GM23248 (cell line): ENCODE results near the gene PPP1R1C. TPM values are rescaled to one million over a fixed set of nuclear protein-coding genes. Genes with fewer than 3 reads are reported as not detected.

Experiments used
- DNase-seq: peaks from one replicate; pipeline ENCODE4 v3.0.0-alpha.2; 2015
- H2AFZ ChIP-seq: fragments of 200-600 bp; sonication (generic); 2 replicates; pipeline ENCODE4 v1.6.1; 2016; ENCODE audit warnings: antibody characterized with exemption
- H3F3A ChIP-seq: fragments of 200-600 bp; sonication (generic); 2 replicates; pipeline ENCODE4 v1.6.1; 2016; ENCODE audit warnings: mild to moderate bottlenecking, antibody characterized with exemption, mixed run types; ENCODE audit not compliant: insufficient read depth
- H3K27ac ChIP-seq: fragments of 200-600 bp; sonication (generic); 2 replicates; pipeline ENCODE4 v1.5.1; 2016; ENCODE audit warnings: mild to moderate bottlenecking
- H3K27me3 ChIP-seq: fragments of 200-600 bp; sonication (generic); replicated peaks from 2 replicates; pipeline ENCODE4 v1.6.1; 2016; ENCODE audit warnings: mild to moderate bottlenecking; ENCODE audit not compliant: insufficient read depth
- H3K36me3 ChIP-seq: fragments of 200-600 bp; sonication (generic); 2 replicates; pipeline ENCODE4 v1.6.1; 2016; ENCODE audit warnings: low read depth, mild to moderate bottlenecking
- H3K4me1 ChIP-seq: fragments of 200-600 bp; sonication (generic); 2 replicates; pipeline ENCODE4 v1.6.1; 2016; ENCODE audit warnings: mild to moderate bottlenecking; ENCODE audit not compliant: insufficient read depth
- H3K4me2 ChIP-seq: fragments of 200-600 bp; sonication (generic); one replicate; pipeline ENCODE4 v1.6.1; 2016; ENCODE audit warnings: mild to moderate bottlenecking; ENCODE audit not compliant: unreplicated experiment
- H3K4me3 ChIP-seq: fragments of 200-600 bp; sonication (generic); 2 replicates; pipeline ENCODE4 v1.5.1; 2016; ENCODE audit warnings: mild to moderate bottlenecking
- H3K79me2 ChIP-seq: fragments of 200-600 bp; sonication (generic); 2 replicates; pipeline ENCODE4 v1.6.1; 2016; ENCODE audit warnings: mild to moderate bottlenecking; ENCODE audit not compliant: insufficient read depth
- H3K9ac ChIP-seq: fragments of 200-600 bp; sonication (generic); 2 replicates; pipeline ENCODE4 v1.6.1; 2016; ENCODE audit warnings: mild to moderate bottlenecking
- H3K9me2 ChIP-seq: fragments of 200-600 bp; sonication (generic); 2 replicates; pipeline ENCODE4 v1.6.1; 2016; ENCODE audit warnings: mixed run types, mild to moderate bottlenecking, moderate library complexity; ENCODE audit not compliant: insufficient read depth
- H3K9me3 ChIP-seq: fragments of 200-600 bp; sonication (generic); one replicate; pipeline ENCODE4 v1.6.1; 2017; ENCODE audit warnings: low read depth
- H4K20me1 ChIP-seq: fragments of 200-600 bp; sonication (generic); 2 replicates; pipeline ENCODE4 v1.6.0; 2016; ENCODE audit not compliant: insufficient read depth
- EZH2 ChIP-seq: fragments of 200-600 bp; sonication (generic); IDR thresholded peaks from 2 replicates; pipeline ENCODE4 v1.6.1; 2018; ENCODE audit warnings: antibody characterized with exemption, mild to moderate bottlenecking; ENCODE audit not compliant: insufficient read depth, poor library complexity, severe bottlenecking
- EZH2phosphoT487 ChIP-seq: fragments of 200-600 bp; sonication (generic); IDR thresholded peaks from 2 replicates; pipeline ENCODE4 v1.6.1; 2018; ENCODE audit warnings: antibody characterized with exemption, moderate library complexity, mild to moderate bottlenecking, low read depth; ENCODE audit not compliant: insufficient read depth
- WGBS, 2 experiments: methylation state at CpG; one replicate each; pipeline ENCODE4 v1.1.6; 2015 to 2017; ENCODE audit warnings: low lambda C conversion rate in 2 of 2, low coverage in 1 of 2; ENCODE audit errors: missing lambda C conversion rate in 2 of 2; 5-methylcytosine and 5-hydroxymethylcytosine counted together
- in situ Hi-C: fragments of 300-500 bp; cut with MboI; formaldehyde crosslinking; loops from 2 replicates; pipeline ENCODE4 v1.15.0; 2020
- polyA plus RNA-seq: library from polyadenylated mRNA; unstranded; fragments of >200 nt; fragmentation: Nextera tagmentation; extraction: Ambion mirVana; gene quantifications from 2 replicates; pipeline ENCODE4 v1.2.1, GENCODE V29; 2016
- total RNA-seq: library from RNA; depleted of rRNA; stranded (reverse); fragments of >200 nt; shearing (Covaris generic); gene quantifications from 2 replicates; pipeline ENCODE4 v1.2.3, GENCODE V29; 2014

PPP1R1C gene
- total and polyA plus RNA-seq, 2 experiments from 2014 or later = not detected

- Histone ChIP-seq H3K79me2 (no peaks in the 10 kb centered on the region), H3K27me3 (no peaks in the 10 kb centered on the region), H3K4me1 (peaks cover 8% of the 10 kb centered on the region), H3K9me2 (no peaks in the 10 kb centered on the region), H3K27ac (no peak overlapping the region), H3K4me3 (no peak overlapping the region), H2AFZ (no peak overlapping the region), H3K36me3 (no peaks in the 10 kb centered on the region), H3K4me2 (no peak overlapping the region), H3K9me3 (no peaks in the 10 kb centered on the region), H3K9ac (no peak overlapping the region), H3F3A (peaks cover 5% of the 10 kb centered on the region; the same call in 1 of the 2 replicates), H4K20me1 (no peaks in the 10 kb centered on the region)
- in situ Hi-C loops = loop anchor here (10.0 kb wide), 1 partner anchor 328 kb away; no protein-coding TSS in a partner anchor
- DNase-seq = no peak
- 96 to 97% methylated on average over 6 of the region's 6 CpGs for WGBS, 2 experiments
- TF ChIP-seq EZH2 (no peak), EZH2phosphoT487 (no peak)
These were observed 87.2 kb downstream of the PPP1R1C start for GRCh38 chr2:182072861-182073260.

- Histone ChIP-seq H3K4me2 (no peak overlapping the region), H3F3A (peaks cover 5% of the 10 kb centered on the region; the same call in 1 of the 2 replicates), H3K4me3 (no peak overlapping the region), H3K9ac (no peak overlapping the region), H4K20me1 (no peaks in the 10 kb centered on the region), H3K9me3 (no peaks in the 10 kb centered on the region), H2AFZ (no peak overlapping the region), H3K27ac (no peak overlapping the region), H3K9me2 (no peaks in the 10 kb centered on the region), H3K4me1 (peaks cover 5% of the 10 kb centered on the region), H3K36me3 (no peaks in the 10 kb centered on the region), H3K79me2 (no peaks in the 10 kb centered on the region), H3K27me3 (no peaks in the 10 kb centered on the region)
- in situ Hi-C loops = loop anchor here (10.0 kb wide), 1 partner anchor 329 kb away; no protein-coding TSS in a partner anchor
- TF ChIP-seq EZH2phosphoT487 (no peak), EZH2 (no peak)
- WGBS, 2 experiments = 87 to 88% methylated on average over 3 of the region's 3 CpGs
- no peak for DNase-seq
These were observed 88.0 kb downstream of the PPP1R1C start for GRCh38 chr2:182073613-182074012.

GRCh38 chr2:182077023-182077422, 91.4 kb downstream of the PPP1R1C start:
- Histone ChIP-seq H3K79me2 (no peaks in the 10 kb centered on the region), H3K9me3 (no peaks in the 10 kb centered on the region), H3K4me3 (no peak overlapping the region), H2AFZ (no peak overlapping the region), H3K4me2 (no peak overlapping the region), H4K20me1 (no peaks in the 10 kb centered on the region), H3K36me3 (no peaks in the 10 kb centered on the region), H3K9me2 (no peaks in the 10 kb centered on the region), H3K9ac (no peak overlapping the region), H3K4me1 (no peaks in the 10 kb centered on the region; the same call in 1 of the 2 replicates), H3F3A (peaks cover 5% of the 10 kb centered on the region; the same call in 1 of the 2 replicates), H3K27me3 (no peaks in the 10 kb centered on the region), H3K27ac (no peak overlapping the region)
- TF ChIP-seq EZH2 = no peak
- no peak for TF ChIP-seq EZH2phosphoT487
- WGBS, 2 experiments = 89 to 91% methylated on average over 5 of the region's 5 CpGs
- in situ Hi-C loops = loop anchor here (10.0 to 25.0 kb wide), 2 partner anchors 332 to 990 kb away; no protein-coding TSS in a partner anchor
- no peak for DNase-seq

GRCh38 chr2:182077448-182078142, 91.9 kb downstream of the PPP1R1C start:
- WGBS, 2 experiments = 45 to 48% methylated on average over 11 of the region's 11 CpGs
- Histone ChIP-seq H3K27me3 (no peaks in the 10 kb centered on the region), H3K27ac (no peak overlapping the region), H3F3A (peaks cover 5% of the 10 kb centered on the region; the same call in 1 of the 2 replicates), H3K4me3 (no peak overlapping the region), H3K4me1 (no peaks in the 10 kb centered on the region; the same call in 1 of the 2 replicates), H3K36me3 (no peaks in the 10 kb centered on the region), H3K79me2 (no peaks in the 10 kb centered on the region), H3K9ac (no peak overlapping the region), H3K4me2 (peak overlapping the region; percentile 16), H2AFZ (no peak overlapping the region), H3K9me2 (no peaks in the 10 kb centered on the region), H3K9me3 (no peaks in the 10 kb centered on the region), H4K20me1 (no peaks in the 10 kb centered on the region)
- TF ChIP-seq EZH2 = no peak
- no peak for TF ChIP-seq EZH2phosphoT487
- in situ Hi-C loops = loop anchor here (10.0 to 25.0 kb wide), 2 partner anchors 333 to 990 kb away; no protein-coding TSS in a partner anchor
- DNase-seq = peak; percentile 88
